ENCODE measurements around the gene NLRP2B.

GRCh38 chrX:57669961-57670360 lies 10.1 kb downstream of the NLRP2B start:
- TF ChIP-seq POLR2AphosphoS5 (IDR thresholded peaks at IDR 0.05; ENCODE audit: low read depth, low read length) = no peak
- no peak for TF ChIP-seq POLR2A (IDR thresholded peaks at IDR 0.05; ENCODE audit: low read depth, low read length)
- TF ChIP-seq TAF1 (IDR thresholded peaks at IDR 0.05; ENCODE audit: low read depth, low read length) = no peak
